Neural cell (in vitro differentiated cells): ENCODE measurements around the gene VSIG10. TPM values are rescaled to one million over a fixed set of nuclear protein-coding genes. Genes with fewer than 3 reads are reported as not detected.
"Not testable (repeated sequence)": the region's sequence is repeated elsewhere in the genome, so short reads cannot be mapped to it uniquely, and the experiment has no call there.

Experiments used
- H2AFZ ChIP-seq: fragments of 200-600, 300-800 bp; sonication (generic), shearing (Covaris generic); 2 replicates; pipeline ENCODE4 v1.6.0; 2014; ENCODE audit warnings: low read depth, mild to moderate bottlenecking, antibody characterized with exemption, low read length, moderate library complexity
- H3F3A ChIP-seq: fragments of 200-600 bp; shearing (Covaris generic); 2 replicates; pipeline ENCODE4 v1.6.1; 2016; ENCODE audit warnings: mild to moderate bottlenecking, moderate library complexity, mixed read lengths, antibody characterized with exemption, low read length; ENCODE audit not compliant: insufficient read depth, poor library complexity, severe bottlenecking
- H3K27ac ChIP-seq: fragments of 200-600, 300-800 bp; sonication (generic), shearing (Covaris generic); 2 replicates; pipeline ENCODE4 v1.5.1; 2014; ENCODE audit warnings: mild to moderate bottlenecking, low read length, moderate library complexity
- H3K27me3 ChIP-seq: fragments of 300-800, 200-600 bp; sonication (generic), shearing (Covaris generic); 2 replicates; pipeline ENCODE4 v1.6.0; 2014; ENCODE audit warnings: mild to moderate bottlenecking, low read depth, low read length, moderate library complexity; ENCODE audit not compliant: insufficient read depth
- H3K36me3 ChIP-seq: fragments of 300-800, 200-600 bp; sonication (generic), shearing (Covaris generic); 2 replicates; pipeline ENCODE4 v1.5.1; 2014; ENCODE audit warnings: mild to moderate bottlenecking, antibody characterized with exemption, low read length, moderate library complexity; ENCODE audit not compliant: insufficient read depth
- H3K4me2 ChIP-seq: fragments of 300-800, 200-600 bp; sonication (generic), shearing (Covaris generic); 2 replicates; pipeline ENCODE4 v1.6.0; 2014; ENCODE audit warnings: mild to moderate bottlenecking, low read length
- H3K4me3 ChIP-seq: fragments of 300-800, 200-600 bp; sonication (generic), shearing (Covaris generic); 2 replicates; pipeline ENCODE4 v1.5.1; 2014; ENCODE audit warnings: mild to moderate bottlenecking, low read length, moderate library complexity
- H3K79me2 ChIP-seq: fragments of 200-600 bp; shearing (Covaris generic); replicated peaks from 2 replicates; pipeline ENCODE4 v1.6.0; 2014; ENCODE audit warnings: mild to moderate bottlenecking, low read length, moderate library complexity; ENCODE audit not compliant: insufficient read depth
- H3K9ac ChIP-seq: fragments of 300-800, 200-600 bp; sonication (generic), shearing (Covaris generic); 2 replicates; pipeline ENCODE4 v1.6.1; 2016; ENCODE audit warnings: mild to moderate bottlenecking, low read length, mixed read lengths
- H3K9me2 ChIP-seq: fragments of 200-600 bp; shearing (Covaris generic); 2 replicates; pipeline ENCODE4 v1.6.1; 2016; ENCODE audit warnings: mild to moderate bottlenecking, low read length, mixed read lengths; ENCODE audit not compliant: insufficient read depth
- H3K9me3 ChIP-seq: fragments of 200-600, 300-800 bp; sonication (generic), shearing (Covaris generic); 2 replicates; pipeline ENCODE4 v1.6.1; 2016; ENCODE audit warnings: mild to moderate bottlenecking, mixed run types, low read length, moderate library complexity, mixed read lengths
- H4K20me1 ChIP-seq: fragments of 200-600 bp; shearing (Covaris generic); 2 replicates; pipeline ENCODE4 v1.6.1; 2016; ENCODE audit warnings: mild to moderate bottlenecking, mixed run types; ENCODE audit not compliant: insufficient read depth
- CTCF ChIP-seq: fragments of 450-650 bp; IDR thresholded peaks from 2 replicates; pipeline ENCODE4 v1.5.1; 2014; ENCODE audit warnings: antibody characterized with exemption, mild to moderate bottlenecking, moderate library complexity; ENCODE audit not compliant: poor library complexity, severe bottlenecking
- EP300 ChIP-seq: fragments of 450-650 bp; conservative IDR thresholded peaks from 2 replicates; pipeline ENCODE4 v1.6.1; 2014; ENCODE audit warnings: antibody characterized with exemption, mild to moderate bottlenecking, moderate library complexity; ENCODE audit not compliant: poor library complexity, severe bottlenecking
- EZH2 ChIP-seq: fragments of 200-600, 300-800 bp; shearing (Covaris generic), sonication (generic); IDR thresholded peaks from 2 replicates; pipeline ENCODE4 v1.6.1; 2014; ENCODE audit warnings: antibody characterized with exemption, low read length, borderline replicate concordance, mild to moderate bottlenecking; ENCODE audit not compliant: insufficient read depth, poor library complexity, severe bottlenecking
- MXI1 ChIP-seq: fragments of 450-650 bp; conservative IDR thresholded peaks from 2 replicates; pipeline ENCODE4 v1.6.1; 2014; ENCODE audit warnings: antibody characterized with exemption, mild to moderate bottlenecking; ENCODE audit not compliant: poor library complexity, severe bottlenecking
- POLR2AphosphoS5 ChIP-seq: IDR thresholded peaks from 2 replicates; pipeline ENCODE4 v1.6.1; 2012
- RAD21 ChIP-seq: fragments of 450-650 bp; conservative IDR thresholded peaks from 2 replicates; pipeline ENCODE4 v1.6.1; 2014; ENCODE audit warnings: antibody characterized with exemption, mild to moderate bottlenecking, moderate library complexity
- REST ChIP-seq: IDR thresholded peaks from 2 replicates; pipeline ENCODE4 v1.6.1; 2012; ENCODE audit warnings: borderline replicate concordance
- SMC3 ChIP-seq: fragments of 450-650 bp; conservative IDR thresholded peaks from 2 replicates; pipeline ENCODE4 v1.6.1; 2014; ENCODE audit warnings: antibody characterized with exemption, mild to moderate bottlenecking, moderate library complexity; ENCODE audit not compliant: poor library complexity
- TAF1 ChIP-seq: IDR thresholded peaks from 2 replicates; pipeline ENCODE4 v1.6.1; 2012; ENCODE audit warnings: low read depth
- polyA plus RNA-seq: library from polyadenylated mRNA; depleted of rRNA; stranded (reverse); fragments of >200 nt; gene quantifications from 2 replicates; pipeline ENCODE4 v1.2.3, GENCODE V29; 2014

Gene VSIG10
- polyA plus RNA-seq, 1 donor from 2014 or later = 2.0 TPM

DNA sequence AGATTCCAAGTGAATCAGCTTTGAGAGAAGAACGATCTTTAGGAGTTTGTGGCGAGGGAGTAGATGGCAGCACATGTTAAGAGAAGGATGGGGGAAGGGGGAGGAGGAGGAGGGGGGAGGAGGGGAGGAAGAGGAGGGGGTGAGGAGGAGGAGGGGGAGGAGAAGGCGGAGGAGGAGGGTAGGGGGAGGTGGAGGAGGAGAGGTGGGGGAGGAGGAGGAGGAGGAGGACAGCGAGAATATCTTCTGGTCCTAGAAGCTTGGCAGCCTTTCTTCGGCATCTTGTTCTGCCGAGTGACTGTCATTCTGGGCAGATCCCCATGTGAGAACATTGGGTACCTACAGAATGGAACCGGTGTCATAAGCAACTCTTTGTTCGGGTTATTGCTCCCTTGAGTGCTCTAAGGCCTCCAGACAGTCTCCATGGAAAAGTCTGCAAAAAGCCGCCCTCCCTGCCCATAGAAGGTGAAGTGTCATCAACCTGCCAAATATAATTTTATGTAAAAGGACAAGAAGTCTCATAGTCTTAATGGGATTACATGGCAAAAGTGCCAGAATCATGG is 80.4 kb downstream of the VSIG10 start:
- Histone ChIP-seq H2AFZ (no peak overlapping the region), H3K27me3 (no peaks in the 10 kb centered on the region), H3K9me2 (no peaks in the 10 kb centered on the region), H3K4me3 (no peak overlapping the region), H3K36me3 (no peaks in the 10 kb centered on the region), H3K4me2 (no peak overlapping the region), H3K79me2 (no peaks in the 10 kb centered on the region), H3K9ac (no peak overlapping the region), H3K9me3 (no peaks in the 10 kb centered on the region), H4K20me1 (no peaks in the 10 kb centered on the region), H3F3A (no peaks in the 10 kb centered on the region), H3K27ac (no peak overlapping the region)
- no peak for TF ChIP-seq TAF1
- TF ChIP-seq CTCF = no peak
- no peak for TF ChIP-seq RAD21
- TF ChIP-seq EZH2 = no peak
- no peak for TF ChIP-seq EP300
- TF ChIP-seq REST = no peak
- no peak for TF ChIP-seq MXI1
- TF ChIP-seq POLR2AphosphoS5 = no peak
- TF ChIP-seq SMC3 = no peak

- Histone ChIP-seq H3K9me3 (no peaks in the 10 kb centered on the region), H4K20me1 (no peaks in the 10 kb centered on the region), H2AFZ (no peak overlapping the region), H3K4me2 (no peak overlapping the region), H3K4me3 (no peak overlapping the region), H3K36me3 (no peaks in the 10 kb centered on the region), H3K27ac (no peak overlapping the region), H3K9ac (no peak overlapping the region), H3K9me2 (no peaks in the 10 kb centered on the region), H3K79me2 (peaks cover 5% of the 10 kb centered on the region), H3K27me3 (no peaks in the 10 kb centered on the region), H3F3A (no peaks in the 10 kb centered on the region)
- TF ChIP-seq REST (no peak), SMC3 (no peak), POLR2AphosphoS5 (no peak), CTCF (no peak), MXI1 (no peak), EP300 (no peak), RAD21 (no peak), EZH2 (no peak), TAF1 (no peak)
Measured at GRCh38 chr12:118022728-118023109, 81.1 kb downstream of the VSIG10 start.

GRCh38 chr12:118022097-118022727 is 81.6 kb downstream of the VSIG10 start:
- H3K4me2 ChIP-seq, H3K4me3 ChIP-seq, H2AFZ ChIP-seq, H3K9ac ChIP-seq, H3K27ac ChIP-seq, H3K9me3 ChIP-seq, H4K20me1 ChIP-seq, H3K36me3 ChIP-seq, H3K27me3 ChIP-seq, H3F3A ChIP-seq, H3K9me2 ChIP-seq: not testable (repeated sequence)
- H3K79me2 ChIP-seq = peaks cover 10% of the 10 kb centered on the region
